ENCODE measurements around the gene FOCAD.

- TF ChIP-seq EZH2phosphoT487 (IDR thresholded peaks at IDR 0.05; ENCODE audit: insufficient read depth, low read depth) = no peak
- no peak for TF ChIP-seq EZH2 (IDR thresholded peaks at IDR 0.05; ENCODE audit: insufficient read depth, poor library complexity, severe bottlenecking)
These were observed 303.5 kb downstream of the FOCAD start for GRCh38 chr9:20987521-20987920.

Measured in GM23248 (cell line).